Measurements from ENCODE around the gene CCNF. TPM values are rescaled to one million over a fixed set of nuclear protein-coding genes. Genes with fewer than 3 reads are reported as not detected.

Gene CCNF
- total RNA-seq, 1 experiment from 2014 or later: 37.4 TPM

- no peak for DNase-seq (ENCODE audit: low read depth)
Measured at GRCh38 chr16:2456551-2457153, 27.4 kb downstream of the CCNF start.

DNA sequence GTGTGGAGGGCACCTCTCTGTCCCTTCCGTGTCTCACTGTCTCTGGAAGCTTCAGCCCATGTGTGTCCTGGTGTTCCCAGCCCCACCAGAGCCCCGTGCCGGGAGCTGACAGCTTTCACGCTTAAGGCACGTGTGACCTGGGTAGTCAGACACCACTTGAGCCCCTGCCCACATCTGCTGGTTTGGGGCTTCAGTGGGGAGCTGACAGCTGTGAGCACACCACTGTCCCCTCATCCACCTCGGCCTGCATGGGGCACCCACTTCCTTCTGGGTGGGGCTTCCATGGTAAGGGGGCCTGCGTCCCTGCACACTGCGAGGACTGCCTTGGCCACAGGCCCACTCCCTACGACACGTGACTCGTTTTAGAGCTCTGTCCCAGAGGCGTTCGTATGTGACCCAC is 28.0 kb downstream of the CCNF start:
- no peak for DNase-seq (ENCODE audit: low read depth)

GRCh38 chr16:2457946-2458345 is 28.7 kb downstream of the CCNF start:
- no peak for DNase-seq (ENCODE audit: low read depth)

GRCh38 chr16:2458887-2459646 is 29.8 kb downstream of the CCNF start:
- no peak for DNase-seq (ENCODE audit: low read depth)

GRCh38 chr16:2459647-2460390 is 30.6 kb downstream of the CCNF start, which contains the start of gene TEDC2:
TEDC2 (plus strand) TSS chr16:2460109; CDS start chr16:2460145, 36 bp downstream.
- peak; percentile 92 for DNase-seq (ENCODE audit: low read depth)

DNA sequence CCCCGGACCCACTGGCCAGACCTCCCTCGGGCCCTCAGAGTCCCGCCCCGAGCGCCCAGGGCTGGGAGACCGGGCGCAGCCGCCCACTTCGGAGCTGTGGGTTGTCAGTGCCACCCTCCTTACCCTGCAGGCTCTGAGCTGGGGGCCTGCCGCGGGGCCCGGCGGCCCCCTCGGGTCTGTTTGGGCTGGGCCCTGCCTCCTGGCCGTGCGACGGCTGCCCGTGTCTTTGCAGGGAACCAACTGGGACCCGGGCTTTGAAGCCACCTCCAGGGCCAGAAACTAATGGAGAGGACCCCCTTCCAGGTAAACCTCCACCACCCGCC is 31.1 kb downstream of the CCNF start:
- DNase-seq (ENCODE audit: low read depth): no peak

- no peak for DNase-seq (ENCODE audit: low read depth)
Measured at GRCh38 chr16:2460916-2461315, 31.7 kb downstream of the CCNF start.

DNA sequence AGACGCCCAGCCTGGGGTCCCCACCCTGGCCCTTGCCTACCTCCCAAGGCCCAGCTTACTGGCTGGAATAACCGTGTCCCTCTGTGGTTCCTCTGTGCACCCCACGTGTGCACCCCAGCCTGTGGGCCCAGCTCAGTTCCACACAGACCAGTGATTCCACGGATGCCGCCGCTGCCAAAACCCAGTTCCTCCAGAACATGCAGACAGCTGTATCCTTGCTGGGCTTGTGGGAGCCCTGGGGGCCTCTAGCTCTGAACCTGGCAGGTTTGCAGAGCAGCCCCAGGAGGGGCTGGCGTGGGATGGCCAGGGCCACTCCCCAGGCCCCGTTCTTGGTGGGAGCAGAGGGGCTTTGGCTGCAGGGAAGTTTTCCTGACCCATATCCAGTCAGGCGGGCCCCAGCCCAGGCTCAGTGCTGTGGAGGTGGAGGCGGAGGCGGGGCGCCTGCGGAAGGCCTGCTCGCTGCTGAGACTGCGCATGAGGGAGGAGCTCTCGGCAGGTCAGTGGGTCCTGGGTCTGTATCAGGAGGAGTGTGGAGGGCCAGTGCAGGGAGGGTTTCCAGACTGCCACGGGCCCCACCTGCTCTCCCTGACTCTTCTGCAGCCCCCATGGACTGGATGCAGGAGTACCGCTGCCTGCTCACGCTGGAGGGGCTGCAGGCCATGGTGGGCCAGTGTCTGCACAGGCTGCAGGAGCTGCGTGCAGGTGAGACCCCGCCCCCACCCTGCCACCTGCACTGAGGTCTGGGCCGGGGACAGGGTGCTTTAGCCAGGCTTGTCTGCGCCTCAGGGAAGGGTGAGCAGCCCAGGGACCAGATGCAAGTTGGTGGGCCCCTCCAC is 33.0 kb downstream of the CCNF start:
- DNase-seq (ENCODE audit: low read depth): no peak

DNA sequence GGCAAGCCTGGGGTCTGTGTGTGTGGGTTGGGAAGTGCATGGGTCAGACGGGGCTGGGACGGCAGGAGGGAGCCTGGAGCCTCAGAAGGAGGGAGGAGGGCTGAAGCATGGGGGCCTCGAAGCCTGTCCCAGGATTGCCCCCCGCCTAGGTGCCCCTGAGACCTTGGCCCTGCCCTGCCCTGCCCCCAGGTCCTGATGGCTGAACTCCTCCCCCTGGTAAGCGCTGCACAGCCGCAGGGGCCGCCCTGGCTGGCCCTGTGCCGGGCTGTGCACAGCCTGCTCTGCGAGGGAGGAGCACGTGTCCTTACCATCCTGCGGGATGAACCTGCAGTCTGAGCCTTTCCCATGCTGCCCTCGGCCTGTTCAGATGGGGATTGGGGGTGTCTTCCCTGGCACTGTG is 35.1 kb downstream of the CCNF start:
- no peak for DNase-seq (ENCODE audit: low read depth)

DNA sequence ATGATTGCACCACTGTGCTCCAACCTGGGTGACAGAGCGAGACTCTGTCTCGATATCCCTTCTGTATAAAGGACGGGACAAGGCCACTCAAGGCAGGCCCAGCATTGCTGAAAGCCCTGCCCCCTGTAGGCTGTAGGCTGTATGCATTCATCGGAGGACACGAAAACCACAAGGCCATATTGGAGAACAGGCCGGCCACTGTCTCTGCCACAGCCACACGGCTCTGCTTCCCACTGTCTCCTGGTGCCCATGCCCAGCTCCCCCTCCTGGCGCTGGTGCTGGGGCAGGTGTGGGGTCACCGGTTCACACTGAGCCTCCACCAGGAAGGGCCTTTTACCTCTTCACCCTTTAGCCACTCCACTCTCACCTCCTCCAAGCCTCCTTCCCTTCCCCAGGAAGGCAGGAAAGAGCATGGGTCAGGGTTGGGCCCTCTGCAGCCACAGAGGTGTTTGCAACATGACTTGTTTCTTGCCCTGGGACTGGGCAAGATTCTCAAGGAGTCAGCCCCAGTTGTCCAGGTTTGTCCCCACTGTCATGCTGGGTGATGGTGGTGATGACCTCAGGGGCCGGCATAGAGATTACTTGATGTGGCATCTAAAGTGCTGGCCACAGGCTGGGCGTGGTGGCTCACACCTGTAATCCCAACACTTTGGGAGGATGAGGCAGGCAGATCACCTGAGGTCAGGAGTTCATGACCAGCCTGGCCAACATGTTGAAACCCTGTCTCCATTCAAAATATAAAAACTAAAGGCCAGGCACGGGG is 36.6 kb downstream of the CCNF start:
- DNase-seq (ENCODE audit: low read depth): no peak

GRCh38 chr16:2466667-2467527 is 37.6 kb downstream of the CCNF start:
- DNase-seq (ENCODE audit: low read depth): no peak

DNA sequence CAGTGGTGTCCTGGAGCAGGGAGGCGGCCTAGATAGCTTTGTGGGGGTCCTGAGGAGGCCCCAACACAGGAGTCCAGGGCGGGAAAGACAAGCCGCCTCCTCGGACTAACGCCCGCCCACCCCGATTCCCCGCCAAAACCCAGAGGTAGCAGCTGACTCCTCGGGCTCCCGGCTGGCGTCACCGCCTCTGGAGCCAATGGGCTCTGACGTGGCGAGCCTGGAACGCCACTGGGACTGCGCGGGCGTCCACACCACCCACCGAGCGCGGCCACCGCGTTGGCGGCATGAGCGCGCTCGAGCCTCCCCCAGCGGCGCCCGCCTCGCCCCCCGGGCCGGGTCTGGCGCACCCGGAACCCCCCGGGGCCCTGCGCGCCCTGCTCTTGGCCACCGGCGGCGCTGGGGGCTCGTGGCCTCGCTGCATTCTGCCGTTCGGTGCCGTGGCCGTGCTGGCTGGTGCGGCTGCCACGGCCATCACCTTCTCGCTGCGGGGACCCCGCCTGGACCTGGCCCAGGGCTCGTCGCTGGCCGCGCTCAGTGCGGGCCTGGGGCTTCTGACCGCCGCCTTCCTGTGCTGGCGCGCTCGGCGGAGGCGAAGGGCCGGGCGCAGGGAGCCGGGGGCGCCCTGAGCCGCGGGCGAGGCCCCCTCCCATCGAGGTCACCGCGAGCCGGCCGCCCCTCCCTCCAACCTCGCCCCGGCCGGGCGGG is 38.4 kb downstream of the CCNF start:
- DNase-seq (ENCODE audit: low read depth): peak; percentile 75

DNA sequence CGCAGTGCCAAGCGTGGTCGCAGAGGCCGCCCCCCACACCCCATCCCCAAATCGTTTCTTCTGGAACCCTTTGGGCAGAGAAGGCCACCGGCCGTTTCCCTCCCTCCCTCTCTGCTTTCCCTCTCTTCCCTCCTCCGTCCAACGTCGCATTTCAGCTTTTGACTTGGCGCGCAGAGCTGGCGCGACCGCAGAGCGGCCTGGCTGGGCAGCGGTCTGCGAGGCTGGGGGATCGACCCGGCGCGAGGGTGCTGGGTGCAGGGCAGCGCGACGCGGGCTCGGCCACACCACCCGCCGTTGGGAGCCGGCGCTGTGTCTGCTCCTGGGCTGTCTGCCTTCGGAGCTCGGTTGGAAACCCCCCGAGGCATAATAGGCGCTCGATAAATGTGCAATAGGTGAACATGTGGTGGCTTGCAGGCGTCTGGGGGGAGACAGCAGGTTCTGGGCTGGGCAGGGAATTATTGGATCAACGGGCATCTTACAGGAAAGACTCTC is 39.0 kb downstream of the CCNF start:
- peak; percentile 39 for DNase-seq (ENCODE audit: low read depth)

GRCh38 chr16:2468725-2469398 is 39.6 kb downstream of the CCNF start:
- no peak for DNase-seq (ENCODE audit: low read depth)

- DNase-seq (ENCODE audit: low read depth): no peak
Measured at GRCh38 chr16:2469399-2470233, 40.4 kb downstream of the CCNF start.

DNA sequence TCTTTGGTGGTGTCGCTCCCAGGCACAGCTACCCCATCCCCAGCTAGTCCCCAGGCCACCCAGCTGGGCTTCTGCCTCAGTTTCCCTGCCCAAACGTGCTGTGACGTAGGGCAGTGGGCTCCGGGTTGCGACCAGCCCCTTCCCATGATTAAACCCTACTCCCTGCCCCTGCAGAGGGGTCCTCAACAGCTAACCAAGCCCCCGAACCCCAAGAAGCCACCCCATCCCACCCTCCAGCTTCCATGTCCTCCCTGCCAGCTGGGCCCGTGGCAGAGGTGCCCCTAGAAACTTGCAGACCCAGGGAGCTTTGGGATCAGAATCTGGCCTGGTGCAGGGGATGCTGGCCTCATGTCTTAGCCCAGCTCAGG is 41.0 kb downstream of the CCNF start:
- DNase-seq (ENCODE audit: low read depth): no peak

DNA sequence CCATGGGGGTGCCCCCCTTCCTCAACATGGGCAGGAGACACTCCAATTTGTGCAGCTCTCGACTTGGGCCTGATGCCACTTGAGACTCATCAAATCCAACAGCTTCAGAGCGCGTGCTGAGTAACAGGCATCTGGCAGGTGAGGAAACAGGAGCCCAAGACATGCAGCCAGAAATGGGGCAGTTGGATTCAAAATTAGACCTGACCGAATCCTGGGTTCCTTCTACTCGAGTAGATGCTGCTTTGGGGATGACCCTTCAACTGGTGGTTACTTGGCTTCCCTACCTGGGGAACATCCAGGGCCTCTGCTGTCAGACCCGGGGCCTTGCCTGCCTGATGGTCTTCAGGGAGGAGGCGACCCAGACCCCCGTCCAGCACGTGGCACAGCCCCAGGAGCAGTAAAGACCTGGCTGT is 41.4 kb downstream of the CCNF start:
- no peak for DNase-seq (ENCODE audit: low read depth)
